ENCODE data around the gene C12orf57.

Gene C12orf57

GRCh38 chr12:6958609-6959057, 14.8 kb downstream of the C12orf57 start:
- peaks cover 19% of the 10 kb centered on the region for H3K4me1 ChIP-seq
- H3K27me3 ChIP-seq: no peaks in the 10 kb centered on the region
- no peak overlapping the region for H3K4me3 ChIP-seq (ENCODE audit: low read depth, low read length)
- no peak for DNase-seq
- TF ChIP-seq, protein P1, sequence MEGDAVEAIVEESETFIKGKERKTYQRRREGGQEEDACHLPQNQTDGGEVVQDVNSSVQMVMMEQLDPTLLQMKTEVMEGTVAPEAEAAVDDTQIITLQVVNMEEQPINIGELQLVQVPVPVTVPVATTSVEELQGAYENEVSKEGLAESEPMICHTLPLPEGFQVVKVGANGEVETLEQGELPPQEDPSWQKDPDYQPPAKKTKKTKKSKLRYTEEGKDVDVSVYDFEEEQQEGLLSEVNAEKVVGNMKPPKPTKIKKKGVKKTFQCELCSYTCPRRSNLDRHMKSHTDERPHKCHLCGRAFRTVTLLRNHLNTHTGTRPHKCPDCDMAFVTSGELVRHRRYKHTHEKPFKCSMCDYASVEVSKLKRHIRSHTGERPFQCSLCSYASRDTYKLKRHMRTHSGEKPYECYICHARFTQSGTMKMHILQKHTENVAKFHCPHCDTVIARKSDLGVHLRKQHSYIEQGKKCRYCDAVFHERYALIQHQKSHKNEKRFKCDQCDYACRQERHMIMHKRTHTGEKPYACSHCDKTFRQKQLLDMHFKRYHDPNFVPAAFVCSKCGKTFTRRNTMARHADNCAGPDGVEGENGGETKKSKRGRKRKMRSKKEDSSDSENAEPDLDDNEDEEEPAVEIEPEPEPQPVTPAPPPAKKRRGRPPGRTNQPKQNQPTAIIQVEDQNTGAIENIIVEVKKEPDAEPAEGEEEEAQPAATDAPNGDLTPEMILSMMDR (IDR thresholded peaks at IDR 0.05; ENCODE audit: low read depth, low read length): no peak
- no peaks in the 10 kb centered on the region for H3K36me3 ChIP-seq
- H3K9me3 ChIP-seq: no peaks in the 10 kb centered on the region

- Histone ChIP-seq H3K27me3 (no peaks in the 10 kb centered on the region), H3K9me3 (no peaks in the 10 kb centered on the region), H3K36me3 (no peaks in the 10 kb centered on the region; the same call in 1 of the 2 replicates), H3K4me1 (peaks cover 25% of the 10 kb centered on the region), H3K4me3 (ENCODE audit: low read depth, low read length) (no peak overlapping the region)
- DNase-seq: no peak
- TF ChIP-seq, protein P1 (IDR thresholded peaks at IDR 0.05; ENCODE audit: low read depth, low read length): no peak
These were observed 15.4 kb downstream of the C12orf57 start for GRCh38 chr12:6959058-6959804.

- no peak overlapping the region for H3K4me3 ChIP-seq (ENCODE audit: low read depth, low read length)
These were observed 16.2 kb downstream of the C12orf57 start for GRCh38 chr12:6959805-6960592.

DNA sequence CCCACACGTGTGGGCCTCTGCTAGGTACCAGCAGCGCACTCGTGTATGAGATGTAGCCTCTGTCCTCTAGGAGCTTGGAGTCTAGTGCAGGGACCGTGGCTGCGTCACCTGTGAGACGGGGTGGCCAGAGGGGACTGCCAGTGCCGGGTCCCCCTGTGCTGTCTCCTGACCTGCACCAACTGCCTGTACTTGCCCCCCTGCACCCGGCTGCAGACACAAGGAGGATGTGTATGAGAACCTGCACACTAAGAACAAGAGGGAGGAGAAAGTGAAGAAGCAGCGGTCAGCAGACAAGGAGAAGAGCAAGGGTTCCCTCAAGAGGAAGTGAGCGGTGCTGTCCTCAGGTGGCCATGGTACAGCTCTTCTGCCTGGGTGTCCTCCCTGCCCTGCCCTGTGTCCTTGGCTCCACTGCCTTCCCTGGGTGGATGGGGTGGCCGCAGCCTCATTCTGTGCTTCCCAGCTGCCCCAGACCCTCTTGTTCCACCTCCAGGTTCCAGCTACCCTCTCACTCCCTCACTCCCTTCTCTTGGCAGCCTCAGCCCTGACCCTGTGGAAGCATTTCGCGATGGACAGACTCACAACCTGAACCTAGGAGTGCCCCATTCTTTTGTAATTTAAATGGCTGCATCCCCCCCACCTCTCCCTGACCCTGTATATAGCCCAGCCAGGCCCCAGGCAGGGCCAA, 16.9 kb downstream of the C12orf57 start:
- Histone ChIP-seq H3K4me1 (peaks cover 35% of the 10 kb centered on the region), H3K9me3 (no peaks in the 10 kb centered on the region), H3K36me3 (peaks cover 14% of the 10 kb centered on the region), H3K27me3 (no peaks in the 10 kb centered on the region), H3K4me3 (ENCODE audit: low read depth, low read length) (peak overlapping the region; percentile 55)
- DNase-seq: no peak
- TF ChIP-seq, protein P1 (IDR thresholded peaks at IDR 0.05; ENCODE audit: low read depth, low read length): no peak

More at GRCh38 chr12:6959805-6960592, 16.2 kb downstream of the C12orf57 start:
- Histone ChIP-seq H3K27me3 (no peaks in the 10 kb centered on the region), H3K4me1 (peaks cover 30% of the 10 kb centered on the region), H3K36me3 (peaks cover 7% of the 10 kb centered on the region), H3K9me3 (no peaks in the 10 kb centered on the region)
- peak; percentile 7 for DNase-seq
- TF ChIP-seq, protein P1 (IDR thresholded peaks at IDR 0.05; ENCODE audit: low read depth, low read length): no peak

DNA sequence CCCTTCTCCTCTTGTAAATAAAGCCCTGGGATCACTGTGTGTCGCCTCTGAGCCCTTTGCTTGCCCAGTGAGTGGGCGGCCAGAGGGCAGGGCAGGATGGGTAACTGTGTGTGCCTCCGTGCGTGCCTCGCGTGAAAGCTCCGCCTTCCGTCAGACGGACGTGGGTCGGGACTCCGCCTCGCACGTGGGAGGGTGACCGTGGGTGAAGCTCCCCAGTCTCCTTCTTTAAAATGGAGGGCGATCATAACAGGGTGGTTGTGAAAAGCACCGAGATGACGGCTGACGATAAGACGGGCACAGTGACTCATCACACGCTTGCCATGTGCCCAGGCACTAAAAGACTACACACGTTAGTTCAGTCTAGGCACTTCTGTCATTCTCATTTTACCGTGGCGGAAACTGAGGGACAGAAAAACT, 17.5 kb downstream of the C12orf57 start:
- TF ChIP-seq, protein P1 (IDR thresholded peaks at IDR 0.05; ENCODE audit: low read depth, low read length): no peak
- Histone ChIP-seq H3K9me3 (no peaks in the 10 kb centered on the region), H3K4me3 (ENCODE audit: low read depth, low read length) (peak overlapping the region; percentile 55), H3K27me3 (no peaks in the 10 kb centered on the region), H3K36me3 (peaks cover 19% of the 10 kb centered on the region), H3K4me1 (peaks cover 35% of the 10 kb centered on the region)
- DNase-seq: peak; percentile 57
